Tibial nerve (tissue), 4 donors: Measurements from ENCODE around the gene TMEM120A. TPM values are rescaled to one million over a fixed set of nuclear protein-coding genes. Genes with fewer than 3 reads are reported as not detected.
A peak's percentile ranks its signal among the peaks of the same experiment; 100 is the strongest.
"Not testable (repeated sequence)": the region's sequence is repeated elsewhere in the genome, so short reads cannot be mapped to it uniquely, and the experiment has no call there.

Experiments used
- DNase-seq, 2 donors: peaks; one replicate each; pipeline ENCODE4 v3.0.0-alpha.2; 2019; ENCODE audit warnings: low spot score in 2 of 2
- H3K27ac ChIP-seq, 4 donors: fragments of 200-600 bp; sonication (generic) in 3 of 4; one replicate each; pipeline ENCODE4 v1.5.1; 2017 to 2019; ENCODE audit warnings: mild to moderate bottlenecking in 1 of 4
- H3K27me3 ChIP-seq, 2 donors: fragments of 200-600 bp; sonication (generic) in 1 of 2; one replicate each; pipeline versions ENCODE4 v1.5.1 to v1.6.0; 2017 to 2019
- H3K36me3 ChIP-seq, 3 donors: fragments of 200-600 bp; sonication (generic); one replicate each; pipeline ENCODE4 v1.5.1; 2018 to 2019
- H3K4me1 ChIP-seq, 4 donors: fragments of 200-600 bp; sonication (generic) in 3 of 4; one replicate each; pipeline ENCODE4 v1.5.1; 2017 to 2019
- H3K4me3 ChIP-seq, 4 donors: fragments of 200-600 bp; sonication (generic) in 3 of 4; one replicate each; pipeline ENCODE4 v1.5.1; 2017 to 2019; ENCODE audit warnings: mild to moderate bottlenecking in 1 of 4, moderate library complexity in 1 of 4
- H3K9me3 ChIP-seq, 4 donors: fragments of 200-600 bp; sonication (generic) in 3 of 4; one replicate each; pipeline ENCODE4 v1.5.1; 2017 to 2019
- EP300 ChIP-seq, 2 donors: sonication (generic); formaldehyde crosslinking; IDR thresholded peaks; one replicate each; pipeline ENCODE4 v1.6.1; 2017; ENCODE audit warnings: antibody characterized with exemption in 2 of 2, mild to moderate bottlenecking in 1 of 2
- POLR2A ChIP-seq, 2 donors: fragments of 450-650 bp; IDR thresholded peaks; one replicate each; pipeline ENCODE4 v1.6.1; 2017; ENCODE audit warnings: antibody characterized with exemption in 2 of 2, mild to moderate bottlenecking in 2 of 2, moderate library complexity in 2 of 2
- WGBS, 2 donors: methylation state at CpG; one replicate each; pipeline ENCODE4 v1.1.5; 2018; 5-methylcytosine and 5-hydroxymethylcytosine counted together
- total RNA-seq, 4 donors: library from RNA; depleted of rRNA; stranded (reverse); fragments of >200 nt; gene quantifications; one replicate each; pipeline ENCODE4 v1.1.0, GENCODE V29; 2016
- TF ChIP-seq, protein P1 (sequence below), 5 experiments: fragments of 200-600 bp in 3 of 5; fragments of 450-650 bp in 2 of 5; sonication (generic) in 3 of 5; IDR thresholded peaks; one replicate each; pipeline ENCODE4 v1.5.1; 2016 to 2019; ENCODE audit warnings: antibody characterized with exemption in 5 of 5, mild to moderate bottlenecking in 3 of 5, moderate library complexity in 2 of 5

Gene TMEM120A
- total RNA-seq, 4 donors from 2014 or later: 38.7 to 108 (median 53.2) TPM

DNA sequence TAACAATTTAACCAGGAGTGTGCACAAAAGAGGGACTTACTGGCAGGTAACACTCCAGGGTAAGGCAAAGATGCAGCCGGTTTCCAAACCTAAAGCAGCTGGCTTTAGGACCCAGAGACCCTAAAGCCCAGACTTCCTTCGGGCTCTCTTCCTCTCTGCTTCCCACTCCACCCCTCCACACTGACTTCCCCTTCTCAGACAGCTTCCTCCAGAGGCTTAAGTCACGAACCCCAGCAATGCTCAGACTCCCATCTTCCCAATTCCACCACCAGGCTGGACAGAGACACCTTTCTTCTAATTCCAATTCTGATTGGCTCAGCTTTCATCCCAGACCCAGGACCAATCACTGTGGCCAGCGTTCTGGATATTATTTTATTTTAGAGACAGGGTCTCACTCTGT, 28.6 kb upstream of the TMEM120A start:
- H3K27me3 ChIP-seq: no peaks in the 10 kb centered on the region
- DNase-seq: peak in 1 of 2 donors; percentile 26
- 33 to 39% methylated on average over 4 of the region's 4 CpGs for WGBS, 2 donors
- peaks cover 0 to 70% (median 8%) of the 10 kb centered on the region in 3 donors for H3K36me3 ChIP-seq
- H3K27ac ChIP-seq: no peak overlapping the region
- H3K9me3 ChIP-seq: no peaks in the 10 kb centered on the region
- TF ChIP-seq, protein P1, sequence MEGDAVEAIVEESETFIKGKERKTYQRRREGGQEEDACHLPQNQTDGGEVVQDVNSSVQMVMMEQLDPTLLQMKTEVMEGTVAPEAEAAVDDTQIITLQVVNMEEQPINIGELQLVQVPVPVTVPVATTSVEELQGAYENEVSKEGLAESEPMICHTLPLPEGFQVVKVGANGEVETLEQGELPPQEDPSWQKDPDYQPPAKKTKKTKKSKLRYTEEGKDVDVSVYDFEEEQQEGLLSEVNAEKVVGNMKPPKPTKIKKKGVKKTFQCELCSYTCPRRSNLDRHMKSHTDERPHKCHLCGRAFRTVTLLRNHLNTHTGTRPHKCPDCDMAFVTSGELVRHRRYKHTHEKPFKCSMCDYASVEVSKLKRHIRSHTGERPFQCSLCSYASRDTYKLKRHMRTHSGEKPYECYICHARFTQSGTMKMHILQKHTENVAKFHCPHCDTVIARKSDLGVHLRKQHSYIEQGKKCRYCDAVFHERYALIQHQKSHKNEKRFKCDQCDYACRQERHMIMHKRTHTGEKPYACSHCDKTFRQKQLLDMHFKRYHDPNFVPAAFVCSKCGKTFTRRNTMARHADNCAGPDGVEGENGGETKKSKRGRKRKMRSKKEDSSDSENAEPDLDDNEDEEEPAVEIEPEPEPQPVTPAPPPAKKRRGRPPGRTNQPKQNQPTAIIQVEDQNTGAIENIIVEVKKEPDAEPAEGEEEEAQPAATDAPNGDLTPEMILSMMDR (IDR thresholded peaks at IDR 0.05): no peak
- TF ChIP-seq EP300 (IDR thresholded peaks at IDR 0.05): peak in 1 of 2 donors; percentile 42
- H3K4me3 ChIP-seq: no peak overlapping the region
- H3K4me1 ChIP-seq: peaks cover 0 to 7% (median 0%) of the 10 kb centered on the region in 4 donors

GRCh38 chr7:76022026-76022780, 27.8 kb upstream of the TMEM120A start:
- peaks cover 0 to 7% (median 0%) of the 10 kb centered on the region in 4 donors for H3K4me1 ChIP-seq
- H3K9me3 ChIP-seq: no peaks in the 10 kb centered on the region
- H3K36me3 ChIP-seq: peaks cover 0 to 66% (median 8%) of the 10 kb centered on the region in 3 donors
- WGBS, 2 donors: 92 to 94% methylated on average over 7 of the region's 7 CpGs
- H3K4me3 ChIP-seq: no peak overlapping the region
- no peak for DNase-seq
- TF ChIP-seq, protein P1 (IDR thresholded peaks at IDR 0.05): no peak
- TF ChIP-seq POLR2A (IDR thresholded peaks at IDR 0.05) (no peak), EP300 (IDR thresholded peaks at IDR 0.05) (no peak)
- no peaks in the 10 kb centered on the region for H3K27me3 ChIP-seq
- H3K27ac ChIP-seq: no peak overlapping the region

- H3K4me3 ChIP-seq: no peak overlapping the region
- TF ChIP-seq, protein P1 (IDR thresholded peaks at IDR 0.05): peak; percentile 75 to 93 (median 79)
- TF ChIP-seq POLR2A (IDR thresholded peaks at IDR 0.05): no peak
- peaks cover 0 to 54% (median 8%) of the 10 kb centered on the region in 3 donors for H3K36me3 ChIP-seq
- 35 to 37% methylated on average over 6 of the region's 6 CpGs for WGBS, 2 donors
- no peaks in the 10 kb centered on the region for H3K9me3 ChIP-seq
- H3K4me1 ChIP-seq: peaks cover 0 to 7% (median 0%) of the 10 kb centered on the region in 4 donors
- H3K27me3 ChIP-seq: no peaks in the 10 kb centered on the region
- peak; percentile 61 to 75 for DNase-seq
- no peak overlapping the region for H3K27ac ChIP-seq
Measured at GRCh38 chr7:76020031-76020714, 25.8 kb upstream of the TMEM120A start.

GRCh38 chr7:76018520-76018919, 24.1 kb upstream of the TMEM120A start:
- WGBS, 2 donors: 97 to 98% methylated on average over 4 of the region's 4 CpGs
- H3K27ac ChIP-seq, H3K4me1 ChIP-seq, H3K27me3 ChIP-seq, H3K9me3 ChIP-seq, DNase-seq, H3K4me3 ChIP-seq: not testable (repeated sequence)
- peaks cover 0 to 58% (median 4%) of the 10 kb centered on the region in 3 donors for H3K36me3 ChIP-seq

DNA sequence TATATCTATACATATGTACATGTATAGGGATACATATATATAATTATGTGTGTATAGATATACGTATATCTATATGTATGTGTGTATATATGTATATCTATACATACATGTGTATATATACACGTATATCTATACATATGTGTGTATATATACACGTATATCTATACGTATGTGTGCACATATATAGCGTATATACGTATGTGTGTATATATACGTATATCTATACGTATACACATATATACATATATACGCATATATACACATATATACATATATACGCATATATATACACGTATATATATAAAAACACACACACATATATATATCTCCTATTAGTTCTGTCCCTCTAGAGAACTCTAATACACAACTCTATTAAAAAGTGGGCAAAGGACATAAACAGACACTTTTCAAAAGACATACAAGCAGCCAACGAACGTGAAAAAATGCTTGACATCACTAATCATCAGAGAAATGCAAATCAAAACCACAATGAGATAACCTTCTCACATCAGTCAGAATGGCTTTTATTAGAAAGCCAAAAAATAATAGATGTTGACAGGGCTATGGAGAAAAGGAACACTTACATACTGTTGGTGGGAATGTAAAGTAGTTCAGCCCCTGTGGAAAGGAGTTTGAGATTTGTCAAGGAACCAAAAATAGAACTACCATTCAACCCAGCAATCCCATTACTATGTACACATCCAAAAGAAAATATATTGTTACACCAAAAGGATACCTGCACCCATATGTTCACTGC, 22.0 kb upstream of the TMEM120A start:
- H3K36me3 ChIP-seq: peaks cover 0 to 59% (median under 1%) of the 10 kb centered on the region in 3 donors
- no peaks in the 10 kb centered on the region for H3K27me3 ChIP-seq
- no peak overlapping the region for H3K27ac ChIP-seq
- peaks cover 0 to 13% (median 0%) of the 10 kb centered on the region in 4 donors for H3K4me1 ChIP-seq
- no peaks in the 10 kb centered on the region for H3K9me3 ChIP-seq
- DNase-seq: no peak
- no peak overlapping the region for H3K4me3 ChIP-seq
- WGBS, 2 donors: 90 to 91% methylated on average over 13 of the region's 13 CpGs
- TF ChIP-seq POLR2A (IDR thresholded peaks at IDR 0.05) (no peak), EP300 (IDR thresholded peaks at IDR 0.05) (no peak)
- TF ChIP-seq, protein P1 (IDR thresholded peaks at IDR 0.05): no peak
